Testis (tissue), 2 donors: Measurements from ENCODE around the gene CTTNBP2.

Source experiments
- POLR2A ChIP-seq: fragments of 450-650 bp; IDR thresholded peaks from one replicate; pipeline ENCODE4 v1.6.1; 2017; ENCODE audit warnings: antibody characterized with exemption, mild to moderate bottlenecking, moderate library complexity
- TF ChIP-seq, protein P1 (sequence below), 3 experiments: fragments of 450-650 bp in 2 of 3; fragments of 200-600 bp in 1 of 3; sonication (generic) in 1 of 3; IDR thresholded peaks; one replicate each; pipeline ENCODE4 v1.5.1; 2016 to 2019; ENCODE audit warnings: antibody characterized with exemption in 3 of 3, mild to moderate bottlenecking in 2 of 3, moderate library complexity in 1 of 3

DNA sequence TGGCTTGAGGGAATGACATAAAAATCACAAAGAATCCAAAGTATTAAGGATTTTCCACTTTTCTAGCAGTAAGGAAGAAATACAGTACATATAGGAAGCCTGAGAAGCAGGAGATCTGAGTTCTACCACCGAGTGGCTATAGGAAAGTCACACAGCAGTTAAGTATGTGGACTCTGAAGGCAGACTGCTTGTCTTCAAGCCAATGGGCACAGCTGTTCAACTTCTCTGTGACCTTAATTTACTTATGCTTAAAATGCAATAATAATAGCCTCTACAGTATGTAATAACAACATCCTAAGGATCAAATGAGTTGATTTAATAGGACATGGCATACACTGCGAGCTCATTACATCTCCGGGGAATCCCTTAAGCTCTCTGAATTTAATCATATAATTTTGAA lies 68.0 kb downstream of the CTTNBP2 start:
- TF ChIP-seq, protein P1, sequence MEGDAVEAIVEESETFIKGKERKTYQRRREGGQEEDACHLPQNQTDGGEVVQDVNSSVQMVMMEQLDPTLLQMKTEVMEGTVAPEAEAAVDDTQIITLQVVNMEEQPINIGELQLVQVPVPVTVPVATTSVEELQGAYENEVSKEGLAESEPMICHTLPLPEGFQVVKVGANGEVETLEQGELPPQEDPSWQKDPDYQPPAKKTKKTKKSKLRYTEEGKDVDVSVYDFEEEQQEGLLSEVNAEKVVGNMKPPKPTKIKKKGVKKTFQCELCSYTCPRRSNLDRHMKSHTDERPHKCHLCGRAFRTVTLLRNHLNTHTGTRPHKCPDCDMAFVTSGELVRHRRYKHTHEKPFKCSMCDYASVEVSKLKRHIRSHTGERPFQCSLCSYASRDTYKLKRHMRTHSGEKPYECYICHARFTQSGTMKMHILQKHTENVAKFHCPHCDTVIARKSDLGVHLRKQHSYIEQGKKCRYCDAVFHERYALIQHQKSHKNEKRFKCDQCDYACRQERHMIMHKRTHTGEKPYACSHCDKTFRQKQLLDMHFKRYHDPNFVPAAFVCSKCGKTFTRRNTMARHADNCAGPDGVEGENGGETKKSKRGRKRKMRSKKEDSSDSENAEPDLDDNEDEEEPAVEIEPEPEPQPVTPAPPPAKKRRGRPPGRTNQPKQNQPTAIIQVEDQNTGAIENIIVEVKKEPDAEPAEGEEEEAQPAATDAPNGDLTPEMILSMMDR (IDR thresholded peaks at IDR 0.05), result no peak
- TF ChIP-seq POLR2A, result no peak
